GM23338 (cell line): ENCODE measurements around the gene CROCC2. TPM values are rescaled to one million over a fixed set of nuclear protein-coding genes. Genes with fewer than 3 reads are reported as not detected.

ENCODE experiments used
- ATAC-seq: fragments of 200-7000 bp; cut with Tn5 transposase; 3 replicates; pipeline ENCODE4 v1.9.1; 2020
- DNase-seq: peaks from one replicate; pipeline ENCODE4 v3.0.0-alpha.2; 2015; ENCODE audit warnings: low spot score
- H2AFZ ChIP-seq: fragments of 200-600 bp; sonication (generic); 2 replicates; pipeline ENCODE4 v1.8.0; 2016; ENCODE audit warnings: antibody characterized with exemption, mild to moderate bottlenecking, moderate library complexity
- H3F3A ChIP-seq: fragments of 200-600 bp; sonication (generic); replicated peaks from 2 replicates; pipeline ENCODE4 v1.8.0; 2017; ENCODE audit warnings: antibody characterized with exemption, mixed run types, low read depth
- H3K27ac ChIP-seq: fragments of 200-600 bp; sonication (generic); 2 replicates; pipeline ENCODE4 v1.6.1; 2016; ENCODE audit warnings: low read depth
- H3K27me3 ChIP-seq: fragments of 200-600 bp; sonication (generic); 2 replicates; pipeline ENCODE4 v1.8.0; 2016; ENCODE audit warnings: mild to moderate bottlenecking, mixed run types, moderate library complexity; ENCODE audit not compliant: insufficient read depth
- H3K36me3 ChIP-seq: fragments of 200-600 bp; sonication (generic); 2 replicates; pipeline ENCODE4 v1.8.0; 2016; ENCODE audit warnings: mild to moderate bottlenecking; ENCODE audit not compliant: insufficient read depth
- H3K4me1 ChIP-seq: fragments of 200-600 bp; sonication (generic); 2 replicates; pipeline ENCODE4 v1.8.0; 2016; ENCODE audit warnings: mild to moderate bottlenecking, moderate library complexity; ENCODE audit not compliant: insufficient read depth
- H3K4me2 ChIP-seq: fragments of 200-600 bp; sonication (generic); 2 replicates; pipeline ENCODE4 v1.7.1; 2017; ENCODE audit warnings: mixed run types
- H3K4me3 ChIP-seq: fragments of 200-600 bp; sonication (generic); 2 replicates; pipeline ENCODE4 v1.6.1; 2016; ENCODE audit warnings: mixed run types
- H3K79me2 ChIP-seq: fragments of 200-600 bp; sonication (generic); replicated peaks from 2 replicates; pipeline ENCODE4 v1.8.0; 2017; ENCODE audit warnings: mild to moderate bottlenecking; ENCODE audit not compliant: insufficient read depth
- H3K9me2 ChIP-seq: fragments of 200-600 bp; sonication (generic); 2 replicates; pipeline ENCODE4 v1.8.0; 2017; ENCODE audit not compliant: insufficient read depth
- H4K20me1 ChIP-seq: fragments of 200-600 bp; sonication (generic); replicated peaks from 2 replicates; pipeline ENCODE4 v1.8.0; 2017; ENCODE audit warnings: mild to moderate bottlenecking; ENCODE audit not compliant: insufficient read depth
- H3K27ac Mint-ChIP-seq: 2 replicates; pipeline ENCODE4 v1.8.0; 2020; ENCODE audit warnings: inconsistent platforms, mild to moderate bottlenecking, moderate library complexity, mixed read lengths
- H3K27me3 Mint-ChIP-seq: 3 replicates; pipeline ENCODE4 v1.8.0; 2022; ENCODE audit warnings: low read depth, mild to moderate bottlenecking, moderate library complexity, mixed read lengths, inconsistent platforms; ENCODE audit not compliant: insufficient read depth, poor library complexity
- H3K36me3 Mint-ChIP-seq: 3 replicates; pipeline ENCODE4 v1.8.0; 2021; ENCODE audit warnings: low read depth, mild to moderate bottlenecking, inconsistent platforms, moderate library complexity, mixed read lengths
- H3K4me1 Mint-ChIP-seq: 3 replicates; pipeline ENCODE4 v1.8.0; 2020; ENCODE audit warnings: mild to moderate bottlenecking, inconsistent platforms, mixed read lengths
- H3K4me3 Mint-ChIP-seq: 3 replicates; pipeline ENCODE4 v1.8.0; 2021; ENCODE audit warnings: moderate library complexity, mild to moderate bottlenecking, inconsistent platforms, mixed read lengths
- H3K9me3 Mint-ChIP-seq: 3 replicates; pipeline ENCODE4 v1.8.0; 2020; ENCODE audit warnings: moderate library complexity, mild to moderate bottlenecking, inconsistent platforms, mixed read lengths
- EZH2 ChIP-seq: fragments of 200-600 bp; sonication (generic); IDR thresholded peaks from one replicate; pipeline ENCODE4 v1.8.0; 2017; ENCODE audit warnings: antibody characterized with exemption, mild to moderate bottlenecking, low read depth; ENCODE audit not compliant: unreplicated experiment
- JUNB ChIP-seq: IDR thresholded peaks from one replicate; pipeline ENCODE4 v1.6.1; 2016; ENCODE audit warnings: antibody characterized with exemption; ENCODE audit not compliant: unreplicated experiment
- ZNF331 ChIP-seq: fragments of 250-450 bp; sonication (Bioruptor Pico); IDR thresholded peaks from 2 replicates; pipeline ENCODE4 v1.5.0; 2020; ENCODE audit warnings: low read depth, mild to moderate bottlenecking, moderate library complexity
- polyA plus RNA-seq: library from polyadenylated mRNA; unstranded; fragments of >200 nt; fragmentation: Nextera tagmentation; extraction: Ambion mirVana; gene quantifications from 2 replicates; pipeline ENCODE4 v1.2.1, GENCODE V29; 2016
- total RNA-seq: library from RNA; depleted of rRNA; stranded (reverse); fragments of >200 nt; shearing (Covaris generic); gene quantifications from 2 replicates; pipeline ENCODE4 v1.2.3, GENCODE V29; 2014
- TF ChIP-seq, protein P1 (sequence below): fragments of 250-450 bp; sonication (Bioruptor Pico); IDR thresholded peaks from 2 replicates; pipeline ENCODE4 v1.5.0; 2020; ENCODE audit warnings: mild to moderate bottlenecking, moderate library complexity
- TF ChIP-seq, protein P2 (sequence below): IDR thresholded peaks from 2 replicates; pipeline ENCODE4 v1.6.1; 2016; ENCODE audit warnings: antibody characterized with exemption
- TF ChIP-seq, protein P3 (sequence below), 2 experiments: fragments of 200-600 bp in 1 of 2; sonication (generic) in 1 of 2; conservative IDR thresholded peaks; 2 replicates each; pipeline versions ENCODE4 v1.5.1 to v1.6.1; 2016 to 2017; ENCODE audit warnings: antibody characterized with exemption in 2 of 2, low read depth in 2 of 2, mild to moderate bottlenecking in 2 of 2, moderate library complexity in 1 of 2

Gene CROCC2
- total and polyA plus RNA-seq, 2 experiments from 2014 or later: not detected

DNA sequence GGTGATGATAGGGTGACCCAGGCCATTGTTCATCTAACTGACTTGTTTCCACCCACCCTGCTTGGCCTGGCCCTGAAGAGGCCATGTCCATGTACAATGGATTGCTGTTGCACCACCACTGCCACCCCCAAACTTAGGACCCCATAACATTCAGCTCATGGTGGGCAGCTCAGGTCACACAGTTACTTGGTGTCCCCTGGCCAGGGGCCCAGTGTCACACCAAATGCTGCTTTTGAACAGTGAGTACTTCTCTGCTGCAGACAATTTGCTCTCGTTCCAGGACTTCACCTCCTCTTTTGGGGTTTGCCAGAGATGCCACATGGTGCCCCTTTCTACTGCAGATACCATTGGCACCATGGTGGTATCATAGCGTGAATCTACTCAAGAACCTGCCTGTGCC lies 21.9 kb upstream of the CROCC2 start:
- H3K4me1 Mint-ChIP-seq: peaks cover 3% of the 10 kb centered on the region; the same call in 1 of the 3 replicates
- DNase-seq (no peak), ATAC-seq (no peak)
- Histone ChIP-seq H3F3A (no peaks in the 10 kb centered on the region), H3K79me2 (no peaks in the 10 kb centered on the region), H3K36me3 (no peaks in the 10 kb centered on the region), H4K20me1 (no peaks in the 10 kb centered on the region), H3K4me3 (no peak overlapping the region), H3K9me2 (no peaks in the 10 kb centered on the region), H3K27ac (no peak overlapping the region), H2AFZ (no peak overlapping the region), H3K4me1 (no peaks in the 10 kb centered on the region), H3K27me3 (no peaks in the 10 kb centered on the region), H3K4me2 (no peak overlapping the region)
- no peak overlapping the region for H3K27ac Mint-ChIP-seq
- TF ChIP-seq, protein P1, sequence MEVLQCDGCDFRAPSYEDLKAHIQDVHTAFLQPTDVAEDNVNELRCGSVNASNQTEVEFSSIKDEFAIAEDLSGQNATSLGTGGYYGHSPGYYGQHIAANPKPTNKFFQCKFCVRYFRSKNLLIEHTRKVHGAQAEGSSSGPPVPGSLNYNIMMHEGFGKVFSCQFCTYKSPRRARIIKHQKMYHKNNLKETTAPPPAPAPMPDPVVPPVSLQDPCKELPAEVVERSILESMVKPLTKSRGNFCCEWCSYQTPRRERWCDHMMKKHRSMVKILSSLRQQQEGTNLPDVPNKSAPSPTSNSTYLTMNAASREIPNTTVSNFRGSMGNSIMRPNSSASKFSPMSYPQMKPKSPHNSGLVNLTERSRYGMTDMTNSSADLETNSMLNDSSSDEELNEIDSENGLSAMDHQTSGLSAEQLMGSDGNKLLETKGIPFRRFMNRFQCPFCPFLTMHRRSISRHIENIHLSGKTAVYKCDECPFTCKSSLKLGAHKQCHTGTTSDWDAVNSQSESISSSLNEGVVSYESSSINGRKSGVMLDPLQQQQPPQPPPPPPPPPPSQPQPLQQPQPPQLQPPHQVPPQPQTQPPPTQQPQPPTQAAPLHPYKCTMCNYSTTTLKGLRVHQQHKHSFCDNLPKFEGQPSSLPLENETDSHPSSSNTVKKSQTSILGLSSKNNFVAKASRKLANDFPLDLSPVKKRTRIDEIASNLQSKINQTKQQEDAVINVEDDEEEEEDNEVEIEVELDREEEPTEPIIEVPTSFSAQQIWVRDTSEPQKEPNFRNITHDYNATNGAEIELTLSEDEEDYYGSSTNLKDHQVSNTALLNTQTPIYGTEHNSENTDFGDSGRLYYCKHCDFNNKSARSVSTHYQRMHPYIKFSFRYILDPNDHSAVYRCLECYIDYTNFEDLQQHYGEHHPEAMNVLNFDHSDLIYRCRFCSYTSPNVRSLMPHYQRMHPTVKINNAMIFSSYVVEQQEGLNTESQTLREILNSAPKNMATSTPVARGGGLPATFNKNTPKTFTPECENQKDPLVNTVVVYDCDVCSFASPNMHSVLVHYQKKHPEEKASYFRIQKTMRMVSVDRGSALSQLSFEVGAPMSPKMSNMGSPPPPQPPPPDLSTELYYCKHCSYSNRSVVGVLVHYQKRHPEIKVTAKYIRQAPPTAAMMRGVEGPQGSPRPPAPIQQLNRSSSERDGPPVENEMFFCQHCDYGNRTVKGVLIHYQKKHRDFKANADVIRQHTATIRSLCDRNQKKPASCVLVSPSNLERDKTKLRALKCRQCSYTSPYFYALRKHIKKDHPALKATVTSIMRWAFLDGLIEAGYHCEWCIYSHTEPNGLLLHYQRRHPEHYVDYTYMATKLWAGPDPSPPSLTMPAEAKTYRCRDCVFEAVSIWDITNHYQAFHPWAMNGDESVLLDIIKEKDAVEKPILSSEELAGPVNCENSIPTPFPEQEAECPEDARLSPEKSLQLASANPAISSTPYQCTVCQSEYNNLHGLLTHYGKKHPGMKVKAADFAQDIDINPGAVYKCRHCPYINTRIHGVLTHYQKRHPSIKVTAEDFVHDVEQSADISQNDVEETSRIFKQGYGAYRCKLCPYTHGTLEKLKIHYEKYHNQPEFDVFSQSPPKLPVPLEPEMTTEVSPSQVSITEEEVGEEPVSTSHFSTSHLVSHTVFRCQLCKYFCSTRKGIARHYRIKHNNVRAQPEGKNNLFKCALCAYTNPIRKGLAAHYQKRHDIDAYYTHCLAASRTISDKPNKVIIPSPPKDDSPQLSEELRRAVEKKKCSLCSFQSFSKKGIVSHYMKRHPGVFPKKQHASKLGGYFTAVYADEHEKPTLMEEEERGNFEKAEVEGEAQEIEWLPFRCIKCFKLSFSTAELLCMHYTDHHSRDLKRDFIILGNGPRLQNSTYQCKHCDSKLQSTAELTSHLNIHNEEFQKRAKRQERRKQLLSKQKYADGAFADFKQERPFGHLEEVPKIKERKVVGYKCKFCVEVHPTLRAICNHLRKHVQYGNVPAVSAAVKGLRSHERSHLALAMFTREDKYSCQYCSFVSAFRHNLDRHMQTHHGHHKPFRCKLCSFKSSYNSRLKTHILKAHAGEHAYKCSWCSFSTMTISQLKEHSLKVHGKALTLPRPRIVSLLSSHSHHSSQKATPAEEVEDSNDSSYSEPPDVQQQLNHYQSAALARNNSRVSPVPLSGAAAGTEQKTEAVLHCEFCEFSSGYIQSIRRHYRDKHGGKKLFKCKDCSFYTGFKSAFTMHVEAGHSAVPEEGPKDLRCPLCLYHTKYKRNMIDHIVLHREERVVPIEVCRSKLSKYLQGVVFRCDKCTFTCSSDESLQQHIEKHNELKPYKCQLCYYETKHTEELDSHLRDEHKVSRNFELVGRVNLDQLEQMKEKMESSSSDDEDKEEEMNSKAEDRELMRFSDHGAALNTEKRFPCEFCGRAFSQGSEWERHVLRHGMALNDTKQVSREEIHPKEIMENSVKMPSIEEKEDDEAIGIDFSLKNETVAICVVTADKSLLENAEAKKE: no peak
- TF ChIP-seq, protein P2, sequence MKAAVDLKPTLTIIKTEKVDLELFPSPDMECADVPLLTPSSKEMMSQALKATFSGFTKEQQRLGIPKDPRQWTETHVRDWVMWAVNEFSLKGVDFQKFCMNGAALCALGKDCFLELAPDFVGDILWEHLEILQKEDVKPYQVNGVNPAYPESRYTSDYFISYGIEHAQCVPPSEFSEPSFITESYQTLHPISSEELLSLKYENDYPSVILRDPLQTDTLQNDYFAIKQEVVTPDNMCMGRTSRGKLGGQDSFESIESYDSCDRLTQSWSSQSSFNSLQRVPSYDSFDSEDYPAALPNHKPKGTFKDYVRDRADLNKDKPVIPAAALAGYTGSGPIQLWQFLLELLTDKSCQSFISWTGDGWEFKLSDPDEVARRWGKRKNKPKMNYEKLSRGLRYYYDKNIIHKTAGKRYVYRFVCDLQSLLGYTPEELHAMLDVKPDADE: no peak
- TF ChIP-seq EZH2 (no peak), ZNF331 (CRISPR knock-in tag) (no peak), JUNB (no peak)
- TF ChIP-seq, protein P3, sequence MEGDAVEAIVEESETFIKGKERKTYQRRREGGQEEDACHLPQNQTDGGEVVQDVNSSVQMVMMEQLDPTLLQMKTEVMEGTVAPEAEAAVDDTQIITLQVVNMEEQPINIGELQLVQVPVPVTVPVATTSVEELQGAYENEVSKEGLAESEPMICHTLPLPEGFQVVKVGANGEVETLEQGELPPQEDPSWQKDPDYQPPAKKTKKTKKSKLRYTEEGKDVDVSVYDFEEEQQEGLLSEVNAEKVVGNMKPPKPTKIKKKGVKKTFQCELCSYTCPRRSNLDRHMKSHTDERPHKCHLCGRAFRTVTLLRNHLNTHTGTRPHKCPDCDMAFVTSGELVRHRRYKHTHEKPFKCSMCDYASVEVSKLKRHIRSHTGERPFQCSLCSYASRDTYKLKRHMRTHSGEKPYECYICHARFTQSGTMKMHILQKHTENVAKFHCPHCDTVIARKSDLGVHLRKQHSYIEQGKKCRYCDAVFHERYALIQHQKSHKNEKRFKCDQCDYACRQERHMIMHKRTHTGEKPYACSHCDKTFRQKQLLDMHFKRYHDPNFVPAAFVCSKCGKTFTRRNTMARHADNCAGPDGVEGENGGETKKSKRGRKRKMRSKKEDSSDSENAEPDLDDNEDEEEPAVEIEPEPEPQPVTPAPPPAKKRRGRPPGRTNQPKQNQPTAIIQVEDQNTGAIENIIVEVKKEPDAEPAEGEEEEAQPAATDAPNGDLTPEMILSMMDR (conservative IDR thresholded peaks at IDR 0.05; ENCODE audit: low read depth in 2 of 2): no peak
- no peak overlapping the region for H3K4me3 Mint-ChIP-seq
- no peaks in the 10 kb centered on the region for H3K36me3 Mint-ChIP-seq
- peaks cover 7% of the 10 kb centered on the region for H3K27me3 Mint-ChIP-seq
- no peaks in the 10 kb centered on the region for H3K9me3 Mint-ChIP-seq
